Astrocyte of the spinal cord (primary cell): Measurements from ENCODE around the gene CPXM2.
A peak's percentile ranks its signal among the peaks of the same experiment; 100 is the strongest.

ENCODE experiments used
- DNase-seq: peaks from one replicate; pipeline ENCODE4 v3.0.0; 2011; ENCODE audit warnings: low read depth, low spot score
- H3K4me3 ChIP-seq: 2 replicates; pipeline ENCODE4 v1.5.1; 2011; ENCODE audit warnings: low read depth, mild to moderate bottlenecking, low read length, moderate library complexity
- CTCF ChIP-seq: IDR thresholded peaks from 2 replicates; pipeline ENCODE4 v1.5.1; 2012; ENCODE audit warnings: low read depth, mild to moderate bottlenecking, low read length, inconsistent platforms
- in situ Hi-C: cut with HindIII; loops from 2 replicates; pipeline ENCODE4 v1.10.0; 2017; ENCODE audit warnings: low sequenced_read_pairs

Gene CPXM2

DNA sequence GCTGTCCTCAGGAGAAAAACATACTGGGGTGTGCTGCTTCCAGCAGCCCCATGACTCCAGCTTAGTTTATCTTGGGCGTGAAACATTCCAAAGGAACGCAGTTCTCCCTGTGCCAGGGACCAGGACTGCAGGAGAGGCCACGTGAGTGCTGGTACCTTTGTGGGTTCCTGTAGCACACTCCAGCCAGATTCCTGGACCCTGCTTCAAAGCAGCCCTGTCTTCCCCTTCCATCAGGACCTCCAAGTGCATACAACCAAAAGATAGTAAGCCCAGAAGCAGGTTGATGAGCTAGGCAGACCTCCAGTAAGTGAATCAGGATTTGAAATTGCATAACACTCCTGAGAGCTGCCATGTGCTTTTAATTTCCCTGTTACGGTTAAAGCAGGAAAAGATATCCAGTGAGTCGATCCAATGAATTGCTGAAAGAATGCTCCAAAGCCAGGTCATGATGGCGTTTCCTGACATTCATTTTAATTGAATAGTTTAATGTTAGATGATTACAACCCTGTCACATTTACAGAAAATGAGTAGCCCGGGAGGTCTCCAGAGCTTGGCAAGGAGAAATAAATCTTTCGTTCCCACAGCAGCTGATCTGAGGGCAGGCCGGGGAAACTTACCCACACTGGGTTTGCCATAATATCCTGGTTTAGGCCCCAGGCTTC is 38.9 kb upstream of the CPXM2 start:
- no peak overlapping the region for H3K4me3 ChIP-seq
- TF ChIP-seq CTCF = no peak
- in situ Hi-C loops = no loop called here
- DNase-seq = peak; percentile 1

GRCh38 chr10:123929791-123930190 is 38.2 kb upstream of the CPXM2 start:
- DNase-seq = no peak
- no peak for TF ChIP-seq CTCF
- H3K4me3 ChIP-seq = no peak overlapping the region
- in situ Hi-C loops = no loop called here

- in situ Hi-C loops = no loop called here
- no peak for TF ChIP-seq CTCF
- DNase-seq = no peak
- no peak overlapping the region for H3K4me3 ChIP-seq
These were observed 36.8 kb upstream of the CPXM2 start for GRCh38 chr10:123928427-123928826.

DNA sequence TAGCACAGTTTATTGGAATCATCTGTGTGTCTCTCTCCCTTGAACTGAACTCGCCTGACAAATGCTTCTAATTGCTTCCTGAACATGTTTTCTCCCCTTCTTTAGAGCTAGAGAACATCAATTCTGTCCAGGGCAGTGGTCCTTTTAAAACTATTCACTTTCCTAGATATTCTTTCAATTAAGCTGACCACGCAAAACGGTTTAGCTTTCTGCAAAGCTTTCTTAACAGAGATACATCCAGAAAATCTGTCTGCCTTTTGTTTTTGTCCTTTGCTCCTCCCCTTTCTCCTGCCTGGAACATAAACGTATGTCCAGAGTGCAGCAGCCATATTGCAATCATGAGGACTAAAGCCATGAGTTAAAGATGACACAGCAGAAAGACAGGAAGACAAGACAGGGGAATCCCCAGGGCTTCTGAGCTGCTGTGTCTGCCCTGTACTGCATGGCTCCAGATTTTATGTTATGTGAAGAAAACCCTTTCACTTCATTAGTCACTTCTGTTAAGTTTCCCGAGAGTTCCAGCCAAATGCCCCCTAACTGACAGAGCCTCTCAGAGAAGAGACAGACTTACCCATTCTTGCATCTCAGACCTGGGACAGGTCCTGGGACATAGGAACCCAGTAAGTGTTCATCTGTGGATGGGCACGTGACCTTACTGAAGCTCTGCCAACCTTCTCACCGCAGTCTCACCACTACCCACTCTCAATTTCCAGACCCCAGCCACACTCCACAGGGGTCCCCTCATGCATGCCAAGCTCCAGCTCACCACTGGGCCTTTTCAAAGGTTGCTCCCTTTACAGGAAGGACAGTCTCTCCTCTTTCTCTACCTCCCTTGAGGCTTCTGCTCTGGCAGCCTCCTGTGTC is 35.0 kb upstream of the CPXM2 start:
- DNase-seq = no peak

DNA sequence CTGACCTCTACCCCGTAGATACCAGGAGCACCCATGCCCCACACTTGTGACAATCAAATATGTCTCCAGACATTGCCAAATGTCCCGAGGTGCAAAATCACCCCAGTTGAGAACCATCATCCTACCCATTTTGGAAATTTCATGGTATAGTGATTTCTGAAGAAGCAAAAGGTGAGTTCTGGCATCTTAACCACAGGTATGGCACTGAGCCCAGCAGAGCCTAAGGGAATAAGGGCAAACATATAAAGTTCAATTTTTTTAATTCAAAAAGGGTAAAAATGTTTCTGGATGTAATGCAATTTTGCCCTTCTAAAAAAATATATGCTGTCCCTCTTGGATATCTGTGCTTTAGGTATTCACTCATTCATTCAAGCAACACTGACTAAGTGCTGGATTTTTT is 30.5 kb upstream of the CPXM2 start:
- in situ Hi-C loops = no loop called here
- H3K4me3 ChIP-seq = no peak overlapping the region
- no peak for TF ChIP-seq CTCF
- DNase-seq = no peak

More for the DNA sequence above, 35.0 kb upstream of the CPXM2 start:
- TF ChIP-seq CTCF = no peak
- in situ Hi-C loops = no loop called here
- no peak overlapping the region for H3K4me3 ChIP-seq

DNA sequence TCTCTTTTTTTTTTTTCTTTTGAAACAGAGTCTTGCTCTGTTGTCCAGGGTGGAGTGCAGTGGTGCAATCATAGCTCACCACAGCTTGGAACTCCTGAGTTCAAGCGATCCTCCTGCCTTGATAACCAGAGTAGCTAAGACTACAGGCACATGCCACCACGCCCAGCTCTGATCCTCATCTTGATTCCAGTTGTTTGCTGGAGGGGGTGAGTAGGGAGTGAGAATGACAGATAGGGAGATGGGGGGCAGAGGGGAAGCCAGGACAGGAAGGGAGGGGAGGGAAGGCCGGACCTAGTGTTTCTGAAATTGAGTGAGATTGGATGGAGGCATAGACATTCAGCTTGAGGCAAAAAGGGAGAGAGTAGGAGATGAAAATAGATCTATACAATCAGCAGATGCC is 25.2 kb upstream of the CPXM2 start:
- in situ Hi-C loops = no loop called here
- no peak for DNase-seq
- H3K4me3 ChIP-seq = no peak overlapping the region
- no peak for TF ChIP-seq CTCF
